Ishikawa (cell line): ENCODE results near the gene THSD4.

ENCODE experiments used
- EGR1 ChIP-seq: IDR thresholded peaks from 2 replicates; pipeline ENCODE4 v1.6.1; 2012
- EP300 ChIP-seq: IDR thresholded peaks from 2 replicates; pipeline ENCODE4 v1.6.1; 2012; ENCODE audit warnings: borderline replicate concordance
- FOXM1 ChIP-seq: IDR thresholded peaks from 2 replicates; pipeline ENCODE4 v1.6.1; 2012; ENCODE audit warnings: low read depth, borderline replicate concordance
- MAX ChIP-seq: IDR thresholded peaks from 2 replicates; pipeline ENCODE4 v1.6.1; 2012
- RAD21 ChIP-seq: IDR thresholded peaks from 2 replicates; pipeline ENCODE4 v1.6.1; 2012; ENCODE audit warnings: low read depth
- TAF1 ChIP-seq: IDR thresholded peaks from 2 replicates; pipeline ENCODE4 v1.6.1; 2012; ENCODE audit warnings: low read depth, mild to moderate bottlenecking
- TCF12 ChIP-seq: IDR thresholded peaks from 2 replicates; pipeline ENCODE4 v1.6.1; 2012; ENCODE audit warnings: low read depth
- ZBTB7A ChIP-seq: IDR thresholded peaks from 2 replicates; pipeline ENCODE4 v1.6.1; 2012; ENCODE audit warnings: low read depth
- TF ChIP-seq, protein P1 (sequence below): IDR thresholded peaks from 2 replicates; pipeline ENCODE4 v1.6.1; 2012
- TF ChIP-seq, protein P2 (sequence below): IDR thresholded peaks from 2 replicates; pipeline ENCODE4 v1.6.1; 2012; ENCODE audit warnings: low read depth, mild to moderate bottlenecking

DNA sequence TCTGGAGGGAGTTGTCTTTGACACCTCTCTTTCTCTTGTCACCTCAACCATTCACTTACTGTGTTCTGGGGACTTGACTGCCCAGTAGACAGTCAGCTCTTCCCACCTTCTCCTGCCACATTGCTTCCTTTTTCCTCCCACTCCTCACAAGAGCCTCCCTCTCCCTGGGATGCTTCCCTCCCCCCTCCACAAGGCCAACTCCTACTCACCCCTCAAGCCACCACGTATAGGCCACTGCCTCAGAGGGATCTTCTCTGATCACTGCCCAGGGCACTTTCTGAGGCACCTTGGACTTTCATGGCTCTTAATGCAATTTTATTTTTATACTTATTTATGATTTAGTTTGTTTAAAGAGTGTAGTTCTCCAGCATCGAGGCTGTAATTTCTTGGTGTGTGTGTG, 23.2 kb downstream of the THSD4 start:
- TF ChIP-seq MAX (no peak), FOXM1 (no peak), EGR1 (no peak), EP300 (no peak), TAF1 (no peak), RAD21 (no peak), TCF12 (no peak), ZBTB7A (no peak)
- TF ChIP-seq, protein P1, sequence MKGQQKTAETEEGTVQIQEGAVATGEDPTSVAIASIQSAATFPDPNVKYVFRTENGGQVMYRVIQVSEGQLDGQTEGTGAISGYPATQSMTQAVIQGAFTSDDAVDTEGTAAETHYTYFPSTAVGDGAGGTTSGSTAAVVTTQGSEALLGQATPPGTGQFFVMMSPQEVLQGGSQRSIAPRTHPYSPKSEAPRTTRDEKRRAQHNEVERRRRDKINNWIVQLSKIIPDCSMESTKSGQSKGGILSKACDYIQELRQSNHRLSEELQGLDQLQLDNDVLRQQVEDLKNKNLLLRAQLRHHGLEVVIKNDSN: no peak
- TF ChIP-seq, protein P2, sequence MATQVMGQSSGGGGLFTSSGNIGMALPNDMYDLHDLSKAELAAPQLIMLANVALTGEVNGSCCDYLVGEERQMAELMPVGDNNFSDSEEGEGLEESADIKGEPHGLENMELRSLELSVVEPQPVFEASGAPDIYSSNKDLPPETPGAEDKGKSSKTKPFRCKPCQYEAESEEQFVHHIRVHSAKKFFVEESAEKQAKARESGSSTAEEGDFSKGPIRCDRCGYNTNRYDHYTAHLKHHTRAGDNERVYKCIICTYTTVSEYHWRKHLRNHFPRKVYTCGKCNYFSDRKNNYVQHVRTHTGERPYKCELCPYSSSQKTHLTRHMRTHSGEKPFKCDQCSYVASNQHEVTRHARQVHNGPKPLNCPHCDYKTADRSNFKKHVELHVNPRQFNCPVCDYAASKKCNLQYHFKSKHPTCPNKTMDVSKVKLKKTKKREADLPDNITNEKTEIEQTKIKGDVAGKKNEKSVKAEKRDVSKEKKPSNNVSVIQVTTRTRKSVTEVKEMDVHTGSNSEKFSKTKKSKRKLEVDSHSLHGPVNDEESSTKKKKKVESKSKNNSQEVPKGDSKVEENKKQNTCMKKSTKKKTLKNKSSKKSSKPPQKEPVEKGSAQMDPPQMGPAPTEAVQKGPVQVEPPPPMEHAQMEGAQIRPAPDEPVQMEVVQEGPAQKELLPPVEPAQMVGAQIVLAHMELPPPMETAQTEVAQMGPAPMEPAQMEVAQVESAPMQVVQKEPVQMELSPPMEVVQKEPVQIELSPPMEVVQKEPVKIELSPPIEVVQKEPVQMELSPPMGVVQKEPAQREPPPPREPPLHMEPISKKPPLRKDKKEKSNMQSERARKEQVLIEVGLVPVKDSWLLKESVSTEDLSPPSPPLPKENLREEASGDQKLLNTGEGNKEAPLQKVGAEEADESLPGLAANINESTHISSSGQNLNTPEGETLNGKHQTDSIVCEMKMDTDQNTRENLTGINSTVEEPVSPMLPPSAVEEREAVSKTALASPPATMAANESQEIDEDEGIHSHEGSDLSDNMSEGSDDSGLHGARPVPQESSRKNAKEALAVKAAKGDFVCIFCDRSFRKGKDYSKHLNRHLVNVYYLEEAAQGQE: no peak
